Mammary epithelial cell (primary cell): ENCODE measurements around the gene HEY2.

ENCODE experiments used
- CTCF ChIP-seq, 2 donors: IDR thresholded peaks in 1 of 2; conservative IDR thresholded peaks in 1 of 2; 2 replicates each; pipeline ENCODE4 v1.5.1; 2011 to 2012; ENCODE audit warnings: inconsistent platforms in 2 of 2, low read length in 2 of 2, mild to moderate bottlenecking in 2 of 2, control low read depth in 1 of 2, low read depth in 1 of 2; ENCODE audit not compliant: insufficient read depth in 1 of 2; ENCODE audit errors: extremely low read depth in 1 of 2
- EZH2 ChIP-seq: IDR thresholded peaks from 2 replicates; pipeline ENCODE4 v1.6.1; 2012; ENCODE audit warnings: low read length, inconsistent platforms, borderline replicate concordance

- TF ChIP-seq CTCF (conservative IDR thresholded peaks at IDR 0.05 in 1 of 2, IDR thresholded peaks at IDR 0.05 in 1 of 2; ENCODE audit: extremely low read depth in 1 of 2, insufficient read depth in 1 of 2, low read depth in 1 of 2, low read length in 2 of 2), result no peak
- no peak for TF ChIP-seq EZH2
These were observed 3.4 kb upstream of the HEY2 start for GRCh38 chr6:125746019-125746414.
